ENCODE results near the gene PKP4.

The PKP4 gene

DNA sequence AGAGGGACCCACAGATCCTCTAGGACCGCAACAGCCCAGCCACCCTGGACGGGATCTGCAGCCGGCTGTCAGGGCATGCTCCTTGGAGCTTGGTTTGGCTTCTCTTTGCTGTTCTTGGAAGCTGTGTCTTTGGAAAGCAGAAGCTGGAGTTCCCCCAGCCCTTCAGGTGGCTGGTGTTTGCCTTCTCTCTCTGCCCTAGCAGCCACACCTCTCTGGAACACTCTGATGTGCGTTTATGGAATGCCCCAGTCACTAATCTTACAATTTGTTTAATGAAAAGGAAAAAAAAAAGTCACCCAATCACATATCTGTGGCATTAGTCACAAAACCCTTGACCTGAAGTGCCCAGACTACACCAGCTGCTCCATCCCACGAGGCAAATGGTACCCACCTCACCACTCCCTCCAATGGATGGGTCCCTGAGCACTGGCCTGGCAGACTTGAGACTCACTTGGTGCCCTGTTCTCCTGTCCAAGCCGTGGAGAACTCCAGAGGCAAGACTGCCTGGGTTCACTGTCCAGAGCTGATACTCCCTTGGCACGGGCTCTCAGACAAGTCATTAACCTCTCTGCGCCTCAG, 268.1 kb downstream of the PKP4 start:
- no peaks in the 10 kb centered on the region for H3K4me1 ChIP-seq
- no peaks in the 10 kb centered on the region for H3K9me3 ChIP-seq
- TF ChIP-seq CTCF (IDR thresholded peaks at IDR 0.05; ENCODE audit: low read depth, low read length), result no peak
- H3K4me3 ChIP-seq (ENCODE audit: low read depth, low read length), result no peak overlapping the region
- no peak for DNase-seq
- H3K36me3 ChIP-seq, result no peaks in the 10 kb centered on the region
- no peaks in the 10 kb centered on the region for H3K27me3 ChIP-seq

DNA sequence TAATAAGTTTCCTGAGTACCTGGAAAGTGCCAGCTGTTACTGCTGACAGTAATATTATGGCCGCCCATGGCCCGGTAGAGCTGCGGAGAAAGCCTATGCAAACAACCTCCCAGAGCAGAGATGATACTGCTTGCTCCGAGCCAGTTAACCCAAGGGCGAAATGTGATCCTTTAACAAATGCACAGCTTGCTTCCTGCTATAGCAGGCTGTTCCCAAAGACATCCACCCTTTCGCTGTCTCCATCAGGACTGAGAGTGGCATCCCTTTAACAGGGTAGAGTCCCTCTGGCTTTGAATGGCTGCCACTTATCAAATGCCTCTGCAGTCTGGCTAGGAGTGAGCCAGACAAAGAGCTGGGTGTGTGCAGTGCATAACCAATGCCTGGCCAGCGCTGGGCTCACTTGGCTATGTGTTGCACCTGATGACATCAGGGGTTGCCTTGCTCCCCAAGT, 268.7 kb downstream of the PKP4 start:
- DNase-seq, result no peak
- no peaks in the 10 kb centered on the region for H3K9me3 ChIP-seq
- no peak overlapping the region for H3K4me3 ChIP-seq (ENCODE audit: low read depth, low read length)
- no peaks in the 10 kb centered on the region for H3K4me1 ChIP-seq
- no peaks in the 10 kb centered on the region for H3K36me3 ChIP-seq
- H3K27me3 ChIP-seq, result no peaks in the 10 kb centered on the region
- TF ChIP-seq CTCF (IDR thresholded peaks at IDR 0.05; ENCODE audit: low read depth, low read length), result no peak

- H3K4me3 ChIP-seq (ENCODE audit: low read depth, low read length), result no peak overlapping the region
- H3K9me3 ChIP-seq, result no peaks in the 10 kb centered on the region
- TF ChIP-seq CTCF (IDR thresholded peaks at IDR 0.05; ENCODE audit: low read depth, low read length), result no peak
- no peaks in the 10 kb centered on the region for H3K4me1 ChIP-seq
- no peaks in the 10 kb centered on the region for H3K36me3 ChIP-seq
- peak; percentile 8 for DNase-seq
- no peaks in the 10 kb centered on the region for H3K27me3 ChIP-seq
Measured at GRCh38 chr2:158726911-158727592, 270.3 kb downstream of the PKP4 start.

DNA sequence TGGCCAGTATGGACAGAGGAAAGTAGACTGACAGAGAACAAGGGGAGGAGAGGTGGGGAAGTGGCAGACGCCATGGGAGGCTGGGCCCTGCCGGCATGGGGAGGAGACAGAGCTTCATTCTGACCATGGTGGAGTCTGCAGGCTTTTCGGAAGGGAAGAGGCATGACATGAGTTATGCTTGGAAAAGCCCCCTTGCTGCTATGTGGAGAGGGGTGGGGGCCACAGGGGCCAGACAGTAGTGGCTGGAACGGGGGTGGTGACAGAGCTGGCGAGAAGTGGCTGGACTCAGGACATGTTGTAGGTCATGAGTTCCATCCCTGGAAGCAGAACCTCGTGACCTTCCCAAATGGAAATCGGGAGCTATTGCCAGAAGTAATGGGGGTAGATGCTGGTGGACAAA, 271.7 kb downstream of the PKP4 start:
- no peak for DNase-seq
- no peaks in the 10 kb centered on the region for H3K4me1 ChIP-seq
- H3K27me3 ChIP-seq, result no peaks in the 10 kb centered on the region
- H3K9me3 ChIP-seq, result no peaks in the 10 kb centered on the region
- H3K36me3 ChIP-seq, result no peaks in the 10 kb centered on the region
- no peak for TF ChIP-seq CTCF (IDR thresholded peaks at IDR 0.05; ENCODE audit: low read depth, low read length)
- no peak overlapping the region for H3K4me3 ChIP-seq (ENCODE audit: low read depth, low read length)

- H3K4me3 ChIP-seq (ENCODE audit: low read depth, low read length), result no peak overlapping the region
- DNase-seq, result no peak
- no peaks in the 10 kb centered on the region for H3K27me3 ChIP-seq
- no peaks in the 10 kb centered on the region for H3K4me1 ChIP-seq
- no peaks in the 10 kb centered on the region for H3K36me3 ChIP-seq
- H3K9me3 ChIP-seq, result no peaks in the 10 kb centered on the region
- no peak for TF ChIP-seq CTCF (IDR thresholded peaks at IDR 0.05; ENCODE audit: low read depth, low read length)
Measured at GRCh38 chr2:158729451-158729850, 272.7 kb downstream of the PKP4 start.

- no peaks in the 10 kb centered on the region for H3K4me1 ChIP-seq
- no peak for TF ChIP-seq CTCF (IDR thresholded peaks at IDR 0.05; ENCODE audit: low read depth, low read length)
- no peak overlapping the region for H3K4me3 ChIP-seq (ENCODE audit: low read depth, low read length)
- DNase-seq, result no peak
- H3K36me3 ChIP-seq, result no peaks in the 10 kb centered on the region
- no peaks in the 10 kb centered on the region for H3K9me3 ChIP-seq
- H3K27me3 ChIP-seq, result no peaks in the 10 kb centered on the region
Measured at GRCh38 chr2:158729873-158730620, 273.3 kb downstream of the PKP4 start.

All from BE2C (cell line).